Measurements from ENCODE around the gene ITPRID1. TPM values are rescaled to one million over a fixed set of nuclear protein-coding genes. Genes with fewer than 3 reads are reported as not detected.
A peak's percentile ranks its signal among the peaks of the same experiment; 100 is the strongest.

The ITPRID1 gene
- total RNA-seq, 1 experiment from 2014 or later = not detected

GRCh38 chr7:31663072-31663471 is 149.2 kb downstream of the ITPRID1 start:
- Histone ChIP-seq H3K9ac (ENCODE audit: low read length) (no peak overlapping the region), H3K4me1 (ENCODE audit: insufficient read depth, low read length) (no peaks in the 10 kb centered on the region), H3K9me2 (replicated peaks; ENCODE audit: low read length) (no peaks in the 10 kb centered on the region), H3K4me2 (ENCODE audit: low read length) (no peak overlapping the region), H4K20me1 (ENCODE audit: low read length) (no peaks in the 10 kb centered on the region), H3K27me3 (ENCODE audit: low read length) (peaks cover 85% of the 10 kb centered on the region), H3F3A (ENCODE audit: low read length, unreplicated experiment) (no peaks in the 10 kb centered on the region), H3K4me3 (ENCODE audit: low read length) (no peak overlapping the region), H3K9me3 (ENCODE audit: low read length) (no peaks in the 10 kb centered on the region), H3K27ac (ENCODE audit: low read length) (no peak overlapping the region), H3K36me3 (ENCODE audit: low read depth, low read length) (no peaks in the 10 kb centered on the region), H2AFZ (ENCODE audit: low read length) (no peak overlapping the region), H3K79me2 (ENCODE audit: low read length) (no peaks in the 10 kb centered on the region)
- intact Hi-C loops (cut with micrococcal nuclease) = no loop called here
- TF ChIP-seq EZH2phosphoT487 (IDR thresholded peaks at IDR 0.05; ENCODE audit: borderline replicate concordance, low read length) (no peak), CTCF (conservative IDR thresholded peaks at IDR 0.05; ENCODE audit: low read depth, low read length) (no peak; the same call in 1 of the 2 replicates), EZH2 (IDR thresholded peaks at IDR 0.05; ENCODE audit: low read length, unreplicated experiment) (no peak)
- BruUV-seq (replicated peaks) = no TSS peak
- DNase-seq = peak; percentile 36
- CTCF ChIA-PET = interaction anchor here (0.6 kb wide), 1 partner anchor 613 kb away, joined by 3 read pairs; no protein-coding TSS in a partner anchor
- POLR2A ChIA-PET (ENCODE audit: unreplicated experiment) = no interaction called here
- ATAC-seq = peak; percentile 88

DNA sequence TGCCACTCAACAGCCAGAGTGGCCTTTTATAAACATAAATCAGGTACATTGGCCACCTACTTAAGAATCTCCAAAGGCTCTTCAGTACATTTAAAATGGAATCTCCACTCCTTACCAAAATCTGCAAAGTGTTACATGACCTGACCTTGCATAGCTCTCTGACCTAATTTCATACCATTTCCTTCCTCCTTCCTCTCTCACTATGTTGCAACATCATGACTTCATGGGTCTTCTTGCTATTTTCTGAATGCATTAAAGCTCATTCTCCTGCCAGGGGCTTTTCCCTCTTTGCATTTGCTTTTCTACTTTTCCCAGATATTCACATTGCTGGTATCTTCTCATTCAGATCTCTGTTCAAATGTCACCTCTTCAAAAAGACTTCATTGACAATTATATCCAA is 151.0 kb downstream of the ITPRID1 start:
- Histone ChIP-seq H3K27ac (ENCODE audit: low read length) (no peak overlapping the region), H3K27me3 (ENCODE audit: low read length) (peaks cover 87% of the 10 kb centered on the region), H3K9me2 (replicated peaks; ENCODE audit: low read length) (no peaks in the 10 kb centered on the region), H3K4me1 (ENCODE audit: insufficient read depth, low read length) (no peaks in the 10 kb centered on the region), H3K79me2 (ENCODE audit: low read length) (no peaks in the 10 kb centered on the region), H3F3A (ENCODE audit: low read length, unreplicated experiment) (no peaks in the 10 kb centered on the region), H2AFZ (ENCODE audit: low read length) (no peak overlapping the region), H3K4me2 (ENCODE audit: low read length) (no peak overlapping the region), H3K9me3 (ENCODE audit: low read length) (no peaks in the 10 kb centered on the region), H4K20me1 (ENCODE audit: low read length) (no peaks in the 10 kb centered on the region), H3K36me3 (ENCODE audit: low read depth, low read length) (no peaks in the 10 kb centered on the region), H3K4me3 (ENCODE audit: low read length) (no peak overlapping the region), H3K9ac (ENCODE audit: low read length) (no peak overlapping the region)
- BruUV-seq (replicated peaks) = no TSS peak
- no peak for TF ChIP-seq CTCF (conservative IDR thresholded peaks at IDR 0.05; ENCODE audit: low read depth, low read length)
- no peak for TF ChIP-seq EZH2phosphoT487 (IDR thresholded peaks at IDR 0.05; ENCODE audit: borderline replicate concordance, low read length)
- TF ChIP-seq EZH2 (IDR thresholded peaks at IDR 0.05; ENCODE audit: low read length, unreplicated experiment) = no peak
- CTCF ChIA-PET = no interaction called here
- POLR2A ChIA-PET (ENCODE audit: unreplicated experiment) = no interaction called here
- DNase-seq (no peak), ATAC-seq (no peak)
- intact Hi-C loops (cut with micrococcal nuclease) = no loop called here

GRCh38 chr7:31665546-31665945 is 151.7 kb downstream of the ITPRID1 start:
- intact Hi-C loops (cut with micrococcal nuclease) = no loop called here
- Histone ChIP-seq H3K4me2 (ENCODE audit: low read length) (no peak overlapping the region), H3K27ac (ENCODE audit: low read length) (no peak overlapping the region), H3K9me2 (replicated peaks; ENCODE audit: low read length) (no peaks in the 10 kb centered on the region), H3K9ac (ENCODE audit: low read length) (no peak overlapping the region), H3K4me3 (ENCODE audit: low read length) (no peak overlapping the region), H3K79me2 (ENCODE audit: low read length) (no peaks in the 10 kb centered on the region), H3K4me1 (ENCODE audit: insufficient read depth, low read length) (no peaks in the 10 kb centered on the region), H3K9me3 (ENCODE audit: low read length) (no peaks in the 10 kb centered on the region), H3K36me3 (ENCODE audit: low read depth, low read length) (no peaks in the 10 kb centered on the region), H3F3A (ENCODE audit: low read length, unreplicated experiment) (no peaks in the 10 kb centered on the region), H4K20me1 (ENCODE audit: low read length) (no peaks in the 10 kb centered on the region), H3K27me3 (ENCODE audit: low read length) (peaks cover 87% of the 10 kb centered on the region), H2AFZ (ENCODE audit: low read length) (no peak overlapping the region)
- DNase-seq (no peak), ATAC-seq (no peak)
- POLR2A ChIA-PET (ENCODE audit: unreplicated experiment) = no interaction called here
- CTCF ChIA-PET = no interaction called here
- TF ChIP-seq EZH2 (IDR thresholded peaks at IDR 0.05; ENCODE audit: low read length, unreplicated experiment) (no peak), EZH2phosphoT487 (IDR thresholded peaks at IDR 0.05; ENCODE audit: borderline replicate concordance, low read length) (no peak), CTCF (conservative IDR thresholded peaks at IDR 0.05; ENCODE audit: low read depth, low read length) (no peak)
- no TSS peak for BruUV-seq (replicated peaks)
